DND-41 (cell line): ENCODE results near the gene SLC2A11.

ENCODE experiments used
- CTCF ChIP-seq: IDR thresholded peaks from 2 replicates; pipeline ENCODE4 v1.5.1; 2012; ENCODE audit warnings: borderline replicate concordance, low read length, moderate library complexity, mild to moderate bottlenecking; ENCODE audit not compliant: poor library complexity, severe bottlenecking; ENCODE audit errors: extremely low read depth
- EZH2 ChIP-seq: IDR thresholded peaks from 3 replicates; pipeline ENCODE4 v1.6.1; 2012; ENCODE audit warnings: borderline replicate concordance, low read depth, mild to moderate bottlenecking, moderate library complexity, low read length, inconsistent platforms; ENCODE audit not compliant: severe bottlenecking

GRCh38 chr22:23897320-23897719 is 39.6 kb downstream of the SLC2A11 start:
- TF ChIP-seq CTCF: no peak
- TF ChIP-seq EZH2: no peak
